Heart right ventricle (tissue), 16 donors: ENCODE measurements around the gene ATP11A. TPM values are rescaled to one million over a fixed set of nuclear protein-coding genes. Genes with fewer than 3 reads are reported as not detected.

Source experiments
- ATAC-seq, 8 donors: fragments of 200-7000 bp; cut with Tn5 transposase; one replicate each; pipeline ENCODE4 v1.9.1; 2020; ENCODE audit warnings: mild to moderate bottlenecking in 8 of 8, moderate library complexity in 8 of 8, moderate number of reproducible peaks in 1 of 8
- DNase-seq, 2 donors: peaks; one replicate each; pipeline ENCODE4 v3.0.0-alpha.2; 2020
- H3K27ac ChIP-seq, 10 donors: fragments of 200-600 bp; sonication (generic) in 2 of 10; one replicate each; pipeline versions ENCODE4 v1.5.0 to v1.8.0; 2020 to 2022; ENCODE audit warnings: mild to moderate bottlenecking in 3 of 10
- H3K27me3 ChIP-seq, 7 donors: fragments of 200-600 bp; one replicate each; pipeline ENCODE4 v1.8.0; 2021 to 2022; ENCODE audit warnings: mild to moderate bottlenecking in 2 of 7
- H3K36me3 ChIP-seq, 9 donors: fragments of 200-600 bp; sonication (generic) in 1 of 9; one replicate each; pipeline versions ENCODE4 v1.5.0 to v1.8.0; 2020 to 2022; ENCODE audit warnings: mild to moderate bottlenecking in 2 of 9
- H3K4me1 ChIP-seq, 9 donors: fragments of 200-600 bp; sonication (generic) in 1 of 9; one replicate each; pipeline versions ENCODE4 v1.5.0 to v1.8.0; 2020 to 2022; ENCODE audit warnings: mild to moderate bottlenecking in 4 of 9
- H3K4me3 ChIP-seq, 10 donors: fragments of 200-600 bp; sonication (generic) in 2 of 10; one replicate each; pipeline versions ENCODE4 v1.5.0 to v1.8.0; 2020 to 2022; ENCODE audit warnings: mild to moderate bottlenecking in 7 of 10, moderate library complexity in 2 of 10
- H3K9me3 ChIP-seq, 11 donors: fragments of 200-600 bp in 10 of 11; sonication (generic) in 2 of 11; one replicate each; pipeline versions ENCODE4 v1.5.0 to v1.8.0; 2013 to 2022; ENCODE audit warnings: mild to moderate bottlenecking in 2 of 11, control low read depth in 1 of 11, moderate library complexity in 1 of 11
- WGBS, 2 donors: extraction: QIAGEN DNeasy Blood & Tissue Kit; methylation state at CpG; one replicate each; pipeline ENCODE4 v1.1.7; 2013; ENCODE audit warnings: inconsistent platforms in 1 of 2; 5-methylcytosine and 5-hydroxymethylcytosine counted together
- intact Hi-C, 10 donors: fragments of 100-400 bp; cut with DNase I; formaldehyde crosslinking; loops; one replicate each; pipeline versions ENCODE4 v1.11.1 to v1.14.2; 2022
- polyA plus RNA-seq, 2 donors: library from polyadenylated mRNA; stranded (reverse); fragments of 200-250 nt; gene quantifications; one replicate each; pipeline ENCODE4 v1.2.3, GENCODE V29; 2013
- total RNA-seq, 10 donors: library from RNA; stranded (reverse); fragmentation: NEBNext Ultra II Directional in 3 of 10; extraction: Animal tissue kit (Norgen Biotek cat#: 25700) in 3 of 10; gene quantifications; one replicate each; pipeline versions ENCODE4 v1.2.1 to v1.2.4, GENCODE V29; 2021 to 2023
- TF ChIP-seq, protein P1 (sequence below), 9 donors: fragments of 200-600 bp; sonication (generic) in 2 of 9; IDR thresholded peaks; one replicate each; pipeline versions ENCODE4 v1.5.0 to v1.8.0; 2021 to 2022; ENCODE audit warnings: antibody characterized with exemption in 9 of 9, mild to moderate bottlenecking in 5 of 9, moderate library complexity in 1 of 9
- donor health status: Arrhythmogenic right ventricular cardiomyopathy.
- donor health status: ischemic (EF 13 %, LVEDD 7.1; RV severe dilation, severe dysfunction).
- donor health status: healthy with polysubstance abuse.
- donor health status: DM: no; HTN: yes; CAD: no.
- donor health status: DM: no; HTN: no; CAD: no.
- donor health status: ischemic (EF 25% LVEDD 6.9; RV normal size, moderate dysfunction).
- donor health status: ischemic (EF 25% LVEDD 5.7; RV mildly dilated, moderate dysfunction).
- donor health status: healthy.
- donor health status: DM: yes; HTN: yes; CAD: no.
- donor health status: Ischemic cardiomyopathy.
- donor health status: ischemic (EF 35%, LVEDD 5.7; RV mildly dilated, moderate dysfunction).
- donor health status: nonischemic (EF 11% LVEDD 7.7; RV severe dilation, severe dysfunction).
- donor health status: DM: yes; HTN: yes; CAD: no.
- donor health status: PGD.
- donor health status: ischemic (EF 29% LVEDD 5.4; RV normal size, mild dysfunction).
- donor health status: nonischemic (EF 23%, LVEDD 6.1; RV moderate dilation, normal function).

Gene ATP11A
- total and polyA plus RNA-seq, 12 donors, result 20.0 to 164 (median 107) TPM

DNA sequence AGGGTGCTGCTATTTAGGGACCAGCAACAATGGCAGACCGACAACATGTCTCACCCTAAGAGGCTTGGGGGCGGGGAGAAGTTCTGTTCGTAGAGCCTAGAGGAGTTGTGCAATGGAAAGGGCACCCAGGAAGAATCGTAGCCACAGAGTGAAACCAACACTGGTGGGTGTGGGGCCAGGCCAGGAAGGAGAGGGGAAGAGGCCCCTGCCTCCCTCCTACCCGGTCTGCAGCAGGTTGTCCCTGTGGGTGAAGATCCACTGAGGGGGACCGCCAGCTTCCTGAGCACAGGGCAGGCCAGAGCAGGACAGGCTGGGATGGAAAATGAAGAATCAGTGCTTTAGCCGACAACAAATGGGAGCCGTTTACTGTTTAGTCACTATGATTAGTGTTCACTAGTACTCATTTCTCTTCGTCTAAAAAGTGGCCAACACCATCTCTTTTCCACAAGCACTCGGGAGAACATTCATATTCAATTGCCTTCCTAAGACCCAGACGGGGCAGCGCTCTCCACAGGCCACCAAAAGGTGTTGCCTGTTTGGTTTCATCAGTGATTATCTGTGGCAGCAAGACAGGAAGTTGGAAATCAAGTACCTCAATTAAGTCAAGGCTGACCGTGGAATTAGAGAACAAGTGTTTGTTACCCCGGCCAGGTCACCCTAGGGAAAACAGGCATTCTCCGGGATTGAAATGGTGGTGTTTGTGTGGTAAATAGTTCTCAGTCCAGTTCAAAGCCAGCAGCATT lies 1.1 kb upstream of the ATP11A start:
- TF ChIP-seq, protein P1, sequence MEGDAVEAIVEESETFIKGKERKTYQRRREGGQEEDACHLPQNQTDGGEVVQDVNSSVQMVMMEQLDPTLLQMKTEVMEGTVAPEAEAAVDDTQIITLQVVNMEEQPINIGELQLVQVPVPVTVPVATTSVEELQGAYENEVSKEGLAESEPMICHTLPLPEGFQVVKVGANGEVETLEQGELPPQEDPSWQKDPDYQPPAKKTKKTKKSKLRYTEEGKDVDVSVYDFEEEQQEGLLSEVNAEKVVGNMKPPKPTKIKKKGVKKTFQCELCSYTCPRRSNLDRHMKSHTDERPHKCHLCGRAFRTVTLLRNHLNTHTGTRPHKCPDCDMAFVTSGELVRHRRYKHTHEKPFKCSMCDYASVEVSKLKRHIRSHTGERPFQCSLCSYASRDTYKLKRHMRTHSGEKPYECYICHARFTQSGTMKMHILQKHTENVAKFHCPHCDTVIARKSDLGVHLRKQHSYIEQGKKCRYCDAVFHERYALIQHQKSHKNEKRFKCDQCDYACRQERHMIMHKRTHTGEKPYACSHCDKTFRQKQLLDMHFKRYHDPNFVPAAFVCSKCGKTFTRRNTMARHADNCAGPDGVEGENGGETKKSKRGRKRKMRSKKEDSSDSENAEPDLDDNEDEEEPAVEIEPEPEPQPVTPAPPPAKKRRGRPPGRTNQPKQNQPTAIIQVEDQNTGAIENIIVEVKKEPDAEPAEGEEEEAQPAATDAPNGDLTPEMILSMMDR (IDR thresholded peaks at IDR 0.05), result no peak
- intact Hi-C loops, result loop anchor here in 2 of 10 donors (5.0 kb wide), 2 partner anchors 46 to 51 kb away; no protein-coding TSS in a partner anchor
- no peaks in the 10 kb centered on the region for H3K9me3 ChIP-seq
- 52 to 58% methylated on average over 15 of the region's 15 CpGs for WGBS, 2 donors
- DNase-seq (no peak), ATAC-seq (peak in 1 of 8 donors; percentile 20)
- peak overlapping the region; percentile 80 to 97 (median 94) for H3K27ac ChIP-seq
- H3K4me3 ChIP-seq, result peak overlapping the region; percentile 70 to 100 (median 86)
- H3K27me3 ChIP-seq, result no peaks in the 10 kb centered on the region
- H3K4me1 ChIP-seq, result peaks cover 8 to 45% (median 33%) of the 10 kb centered on the region in 9 donors
- H3K36me3 ChIP-seq, result no peaks in the 10 kb centered on the region

DNA sequence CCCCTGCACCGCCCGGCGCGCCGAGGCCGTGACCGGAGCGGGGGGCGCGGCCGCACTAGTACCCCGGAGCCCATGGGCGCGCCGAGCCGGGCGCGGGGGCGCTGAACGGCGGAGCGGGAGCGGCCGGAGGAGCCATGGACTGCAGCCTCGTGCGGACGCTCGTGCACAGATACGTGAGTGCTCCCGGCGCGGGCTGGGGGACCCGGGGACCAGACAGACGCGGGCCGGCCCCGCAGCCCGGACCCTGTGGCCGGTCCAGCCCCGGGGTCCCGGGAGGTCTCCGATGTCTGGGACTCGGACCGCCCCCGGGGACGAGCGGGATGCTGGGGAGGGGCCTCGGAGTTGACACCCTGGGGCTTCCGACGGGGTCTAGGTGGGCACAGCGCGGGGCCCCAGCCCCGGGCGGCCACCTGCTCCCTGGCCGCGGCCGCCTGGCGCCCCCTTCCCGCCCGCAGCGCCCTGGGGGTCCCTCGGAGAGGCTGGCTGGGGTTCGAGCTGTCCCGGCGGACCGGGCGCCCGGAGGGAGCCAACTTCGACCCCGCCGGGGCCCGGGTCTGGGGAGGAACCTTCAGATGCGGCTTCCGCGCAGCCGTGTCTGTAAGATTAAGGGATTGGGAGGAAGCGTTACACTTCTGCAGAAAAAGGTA lies 568 bp downstream of the ATP11A start:
- intact Hi-C loops, result loop anchor here in 7 of 10 donors (5.0 kb wide), 4 partner anchors 37 to 107 kb away; no protein-coding TSS in a partner anchor
- H3K4me1 ChIP-seq, result peaks cover 8 to 62% (median 49%) of the 10 kb centered on the region in 9 donors

DNA sequence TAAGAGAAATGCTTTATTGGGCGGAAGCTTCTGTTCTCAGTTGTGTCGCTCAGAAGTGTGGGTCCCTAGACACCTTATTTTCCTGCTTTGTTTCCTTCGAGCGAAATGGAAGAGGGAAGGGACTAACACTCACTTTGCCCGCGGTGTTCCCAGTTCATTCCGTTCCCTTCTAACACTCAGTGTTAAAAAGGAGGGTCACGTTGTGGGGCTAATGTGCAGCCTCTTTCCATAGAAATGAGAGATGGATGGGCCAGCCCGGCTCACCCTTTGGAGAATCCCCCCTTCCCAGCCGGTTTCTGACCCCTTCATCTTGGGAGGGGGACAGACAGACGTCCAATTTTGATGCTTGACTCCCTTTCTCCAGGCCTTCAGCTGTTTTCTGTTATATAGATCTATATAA lies 2.3 kb downstream of the ATP11A start:
- Histone ChIP-seq H3K27ac (peak overlapping the region in 8 of 10 donors; percentile 40 to 97 (median 94)), H3K9me3 (no peaks in the 10 kb centered on the region), H3K4me1 (peaks cover 8 to 70% (median 49%) of the 10 kb centered on the region in 9 donors), H3K27me3 (no peaks in the 10 kb centered on the region), H3K4me3 (peak overlapping the region in 8 of 10 donors; percentile 73 to 100 (median 91)), H3K36me3 (peaks cover 0 to 13% (median 0%) of the 10 kb centered on the region in 9 donors)
- intact Hi-C loops, result loop anchor here in 7 of 10 donors (5.0 kb wide), 4 partner anchors 35 to 105 kb away; no protein-coding TSS in a partner anchor
- no peak for DNase-seq
- no peak for ATAC-seq
- 35 to 45% methylated on average over 11 of the region's 11 CpGs for WGBS, 2 donors
- TF ChIP-seq, protein P1 (IDR thresholded peaks at IDR 0.05), result no peak

More for the DNA sequence above, 568 bp downstream of the ATP11A start:
- Histone ChIP-seq H3K27ac (peak overlapping the region; percentile 80 to 97 (median 94)), H3K27me3 (no peaks in the 10 kb centered on the region), H3K9me3 (no peaks in the 10 kb centered on the region), H3K36me3 (peaks cover 0 to 5% (median 0%) of the 10 kb centered on the region in 9 donors), H3K4me3 (peak overlapping the region; percentile 73 to 100 (median 88))
- ATAC-seq (peak in 5 of 8 donors; percentile 2 to 15 (median 9)), DNase-seq (peak; percentile 43 to 60)
- WGBS, 2 donors, result 0% methylated on average over 69 to 77 of the region's 77 CpGs
- TF ChIP-seq, protein P1 (IDR thresholded peaks at IDR 0.05), result no peak

DNA sequence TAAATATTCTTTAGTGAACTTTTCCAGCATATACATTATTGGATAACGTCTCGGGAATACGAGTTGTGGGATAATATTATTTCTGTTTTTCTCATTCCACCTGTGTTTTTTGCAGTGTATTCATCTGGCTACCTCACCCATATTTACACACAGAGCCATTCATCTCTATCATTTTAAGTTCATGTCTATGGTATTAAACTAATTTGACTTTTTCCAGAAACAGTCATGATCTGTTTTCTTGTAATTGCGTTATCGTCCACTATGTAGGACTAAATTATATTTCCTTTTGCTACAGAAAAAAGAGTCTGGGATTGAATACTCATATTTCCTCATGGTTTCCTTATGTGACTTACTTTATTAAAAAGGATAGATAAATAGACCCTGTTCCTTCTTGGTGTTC lies 2.7 kb downstream of the ATP11A start:
- intact Hi-C loops, result loop anchor here in 7 of 10 donors (5.0 kb wide), 4 partner anchors 35 to 105 kb away; no protein-coding TSS in a partner anchor
- 71 to 80% methylated on average over 5 of the region's 5 CpGs for WGBS, 2 donors
- ATAC-seq (no peak), DNase-seq (no peak)
- Histone ChIP-seq H3K27me3 (no peaks in the 10 kb centered on the region), H3K36me3 (peaks cover 0 to 13% (median 0%) of the 10 kb centered on the region in 9 donors), H3K4me1 (peaks cover 8 to 74% (median 51%) of the 10 kb centered on the region in 9 donors), H3K4me3 (peak overlapping the region in 6 of 10 donors; percentile 81 to 100 (median 91)), H3K9me3 (no peaks in the 10 kb centered on the region), H3K27ac (peak overlapping the region in 3 of 10 donors; percentile 80 to 93 (median 91))
- TF ChIP-seq, protein P1 (IDR thresholded peaks at IDR 0.05), result no peak
